NCI-H774 (cell line): Measurements from ENCODE around the gene PSMA7.
A peak's percentile ranks its signal among the peaks of the same experiment; 100 is the strongest.

ENCODE experiments used
- DNase-seq: peaks from one replicate; lab custom pipeline; 2025; lab: John Stamatoyannopoulos, UW

PSMA7 gene

GRCh38 chr20:62143081-62143956 lies at the start of gene PSMA7, which contains the start of gene SS18L1:
Gene PSMA7, minus strand, starts transcription at chr20:62143394. Its CDS starts 91 bp downstream, at chr20:62143303.
Gene SS18L1, plus strand, starts transcription at chr20:62143769. Its CDS starts 52 bp downstream, at chr20:62143821.
- DNase-seq = peak; percentile 86

GRCh38 chr20:62192635-62193034 lies 49.4 kb upstream of the PSMA7 start:
- DNase-seq = no peak

GRCh38 chr20:62191781-62192559 lies 48.8 kb upstream of the PSMA7 start:
- DNase-seq = no peak

- DNase-seq = no peak
Measured at GRCh38 chr20:62190639-62191411, 47.6 kb upstream of the PSMA7 start.

- DNase-seq = no peak
Measured at GRCh38 chr20:62186887-62187866, 44.0 kb upstream of the PSMA7 start.

- no peak for DNase-seq
Measured at GRCh38 chr20:62186096-62186426, 42.9 kb upstream of the PSMA7 start.

- no peak for DNase-seq
Measured at GRCh38 chr20:62183426-62184142, 40.4 kb upstream of the PSMA7 start.

GRCh38 chr20:62182469-62183425 lies 39.6 kb upstream of the PSMA7 start, which contains the start of gene MTG2:
Gene MTG2, plus strand, starts transcription at chr20:62183028. Its CDS starts 10,393 bp downstream, at chr20:62193421.
- peak; percentile 94 for DNase-seq

GRCh38 chr20:62181808-62182207 lies 38.6 kb upstream of the PSMA7 start:
- DNase-seq = no peak

GRCh38 chr20:62179162-62179504 lies 35.9 kb upstream of the PSMA7 start:
- no peak for DNase-seq

GRCh38 chr20:62178316-62179161 lies 35.3 kb upstream of the PSMA7 start:
- DNase-seq = no peak

GRCh38 chr20:62177307-62177706 lies 34.1 kb upstream of the PSMA7 start:
- DNase-seq = no peak

- DNase-seq = no peak
Measured at GRCh38 chr20:62176866-62177265, 33.7 kb upstream of the PSMA7 start.

- no peak for DNase-seq
Measured at GRCh38 chr20:62175711-62176110, 32.5 kb upstream of the PSMA7 start.

- no peak for DNase-seq
Measured at GRCh38 chr20:62174870-62175624, 31.9 kb upstream of the PSMA7 start.

- DNase-seq = no peak
Measured at GRCh38 chr20:62174021-62174804, 31.0 kb upstream of the PSMA7 start.

- no peak for DNase-seq
Measured at GRCh38 chr20:62172666-62173065, 29.5 kb upstream of the PSMA7 start.
